Measurements from ENCODE around the gene BAAT. TPM values are rescaled to one million over a fixed set of nuclear protein-coding genes. Genes with fewer than 3 reads are reported as not detected.

Gene BAAT
- total and polyA plus RNA-seq, 4 donors, result 0.03 to 0.37 (median 0.21) TPM

GRCh38 chr9:101429736-101430135, 44.9 kb upstream of the BAAT start:
- ATAC-seq (ENCODE audit: insufficient read depth, low FRiP score) (no peak), DNase-seq (no peak)
- H3K36me3 ChIP-seq (ENCODE audit: control insufficient read depth in 4 of 4, insufficient read depth in 4 of 4, low read length in 4 of 4), result no peaks in the 10 kb centered on the region
- TF ChIP-seq CTCF (IDR thresholded peaks at IDR 0.05; ENCODE audit: control extremely low read depth, extremely low read depth), result no peak
- H3K27ac ChIP-seq (ENCODE audit: low read depth in 1 of 2, low read length in 1 of 2), result no peak overlapping the region
- H3K9me3 ChIP-seq (ENCODE audit: control insufficient read depth in 4 of 4, insufficient read depth in 3 of 4, low read length in 3 of 4), result no peaks in the 10 kb centered on the region
- WGBS, 2 donors, result 94% methylated on average over 7 of the region's 7 CpGs
- no peak overlapping the region for H3K9ac ChIP-seq (ENCODE audit: insufficient read depth in 1 of 2, low read length in 2 of 2)
- no peak overlapping the region for H3K4me3 ChIP-seq
- H3K4me1 ChIP-seq (ENCODE audit: control insufficient read depth in 5 of 5, insufficient read depth in 5 of 5, low read length in 5 of 5), result peaks cover 0 to 2% (median 0%) of the 10 kb centered on the region in 5 donors
- no peaks in the 10 kb centered on the region for H3K27me3 ChIP-seq (ENCODE audit: control insufficient read depth in 3 of 3, insufficient read depth in 3 of 3, low read length in 2 of 3)

- TF ChIP-seq CTCF (IDR thresholded peaks at IDR 0.05; ENCODE audit: control extremely low read depth, extremely low read depth), result no peak
- H3K4me1 ChIP-seq (ENCODE audit: control insufficient read depth in 5 of 5, insufficient read depth in 5 of 5, low read length in 5 of 5), result peaks cover 0 to 2% (median 0%) of the 10 kb centered on the region in 5 donors
- WGBS, 2 donors, result 75 to 77% methylated on average over 3 of the region's 3 CpGs
- H3K27me3 ChIP-seq (ENCODE audit: control insufficient read depth in 3 of 3, insufficient read depth in 3 of 3, low read length in 2 of 3), result no peaks in the 10 kb centered on the region
- H3K4me3 ChIP-seq, result no peak overlapping the region
- no peak overlapping the region for H3K27ac ChIP-seq (ENCODE audit: low read depth in 1 of 2, low read length in 1 of 2)
- no peak overlapping the region for H3K9ac ChIP-seq (ENCODE audit: insufficient read depth in 1 of 2, low read length in 2 of 2)
- ATAC-seq (ENCODE audit: insufficient read depth, low FRiP score) (no peak), DNase-seq (no peak)
- H3K9me3 ChIP-seq (ENCODE audit: control insufficient read depth in 4 of 4, insufficient read depth in 3 of 4, low read length in 3 of 4), result no peaks in the 10 kb centered on the region
- H3K36me3 ChIP-seq (ENCODE audit: control insufficient read depth in 4 of 4, insufficient read depth in 4 of 4, low read length in 4 of 4), result no peaks in the 10 kb centered on the region
Measured at GRCh38 chr9:101428909-101429308, 44.1 kb upstream of the BAAT start.

- Histone ChIP-seq H3K9ac (ENCODE audit: insufficient read depth in 1 of 2, low read length in 2 of 2) (no peak overlapping the region), H3K9me3 (ENCODE audit: control insufficient read depth in 4 of 4, insufficient read depth in 3 of 4, low read length in 3 of 4) (no peaks in the 10 kb centered on the region), H3K4me3 (no peak overlapping the region), H3K27ac (ENCODE audit: low read depth in 1 of 2, low read length in 1 of 2) (no peak overlapping the region), H3K36me3 (ENCODE audit: control insufficient read depth in 4 of 4, insufficient read depth in 4 of 4, low read length in 4 of 4) (no peaks in the 10 kb centered on the region), H3K4me1 (ENCODE audit: control insufficient read depth in 5 of 5, insufficient read depth in 5 of 5, low read length in 5 of 5) (peaks cover 0 to 2% (median 0%) of the 10 kb centered on the region in 5 donors), H3K27me3 (ENCODE audit: control insufficient read depth in 3 of 3, insufficient read depth in 3 of 3, low read length in 2 of 3) (no peaks in the 10 kb centered on the region)
- no peak for TF ChIP-seq CTCF (IDR thresholded peaks at IDR 0.05; ENCODE audit: control extremely low read depth, extremely low read depth)
- ATAC-seq (ENCODE audit: insufficient read depth, low FRiP score), result no peak
- DNase-seq, result no peak
- 92 to 95% methylated on average over 3 of the region's 3 CpGs for WGBS, 2 donors
Measured at GRCh38 chr9:101427957-101428655, 43.3 kb upstream of the BAAT start.

- H3K9ac ChIP-seq (ENCODE audit: insufficient read depth in 1 of 2, low read length in 2 of 2), result no peak overlapping the region
- TF ChIP-seq CTCF (IDR thresholded peaks at IDR 0.05; ENCODE audit: control extremely low read depth, extremely low read depth), result no peak
- no peaks in the 10 kb centered on the region for H3K9me3 ChIP-seq (ENCODE audit: control insufficient read depth in 4 of 4, insufficient read depth in 3 of 4, low read length in 3 of 4)
- H3K27ac ChIP-seq (ENCODE audit: low read depth in 1 of 2, low read length in 1 of 2), result no peak overlapping the region
- H3K4me3 ChIP-seq, result no peak overlapping the region
- DNase-seq, result no peak
- WGBS, 2 donors, result 91 to 92% methylated on average over 8 of the region's 8 CpGs
- ATAC-seq (ENCODE audit: insufficient read depth, low FRiP score), result no peak
- no peaks in the 10 kb centered on the region for H3K36me3 ChIP-seq (ENCODE audit: control insufficient read depth in 4 of 4, insufficient read depth in 4 of 4, low read length in 4 of 4)
- H3K4me1 ChIP-seq (ENCODE audit: control insufficient read depth in 5 of 5, insufficient read depth in 5 of 5, low read length in 5 of 5), result peaks cover 0 to 2% (median 0%) of the 10 kb centered on the region in 5 donors
- H3K27me3 ChIP-seq (ENCODE audit: control insufficient read depth in 3 of 3, insufficient read depth in 3 of 3, low read length in 2 of 3), result no peaks in the 10 kb centered on the region
Measured at GRCh38 chr9:101427358-101427757, 42.6 kb upstream of the BAAT start.

Measured in lung (tissue), 12 donors.